ENCODE measurements around the gene DCHS1. TPM values are rescaled to one million over a fixed set of nuclear protein-coding genes. Genes with fewer than 3 reads are reported as not detected.

DCHS1 gene
- total RNA-seq, 2 donors from 2014 or later = 11.2 to 17.4 TPM

DNA sequence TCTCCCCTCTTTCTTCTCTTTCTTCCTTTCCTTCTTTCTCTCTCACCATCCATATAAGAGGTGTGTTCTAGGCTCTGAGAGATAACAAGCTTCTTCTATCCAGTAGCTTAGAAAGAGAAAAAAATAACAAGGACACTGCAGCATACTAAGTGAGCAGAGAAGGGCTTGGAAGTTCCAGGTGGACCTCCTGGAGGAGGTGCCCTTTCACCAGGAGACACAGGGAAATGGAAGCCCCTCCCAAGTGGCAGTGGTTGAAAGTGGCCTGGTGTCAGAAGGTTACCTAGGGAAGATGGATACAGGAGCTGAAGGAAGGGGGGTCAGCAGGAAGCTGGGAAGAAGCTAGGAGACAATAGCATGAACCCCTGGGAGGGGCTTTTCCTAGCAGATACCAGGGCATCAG is 5.5 kb downstream of the DCHS1 start:
- no peak for DNase-seq (ENCODE audit: low spot score)
- H3K27me3 ChIP-seq (replicated peaks; ENCODE audit: insufficient read depth) = no peaks in the 10 kb centered on the region
- intact Hi-C loops (cut with DNase I) = no loop called here
- H3K27ac ChIP-seq = no peak overlapping the region
- no peak overlapping the region for H3K4me3 ChIP-seq
- no peaks in the 10 kb centered on the region for H3K9me3 ChIP-seq
- no peaks in the 10 kb centered on the region for H3K4me1 ChIP-seq (replicated peaks)
- H3K36me3 ChIP-seq = no peaks in the 10 kb centered on the region
- TF ChIP-seq POLR2AphosphoS5 (IDR thresholded peaks at IDR 0.05) (no peak), POLR2A (IDR thresholded peaks at IDR 0.05) (no peak)
- TF ChIP-seq, protein P1, sequence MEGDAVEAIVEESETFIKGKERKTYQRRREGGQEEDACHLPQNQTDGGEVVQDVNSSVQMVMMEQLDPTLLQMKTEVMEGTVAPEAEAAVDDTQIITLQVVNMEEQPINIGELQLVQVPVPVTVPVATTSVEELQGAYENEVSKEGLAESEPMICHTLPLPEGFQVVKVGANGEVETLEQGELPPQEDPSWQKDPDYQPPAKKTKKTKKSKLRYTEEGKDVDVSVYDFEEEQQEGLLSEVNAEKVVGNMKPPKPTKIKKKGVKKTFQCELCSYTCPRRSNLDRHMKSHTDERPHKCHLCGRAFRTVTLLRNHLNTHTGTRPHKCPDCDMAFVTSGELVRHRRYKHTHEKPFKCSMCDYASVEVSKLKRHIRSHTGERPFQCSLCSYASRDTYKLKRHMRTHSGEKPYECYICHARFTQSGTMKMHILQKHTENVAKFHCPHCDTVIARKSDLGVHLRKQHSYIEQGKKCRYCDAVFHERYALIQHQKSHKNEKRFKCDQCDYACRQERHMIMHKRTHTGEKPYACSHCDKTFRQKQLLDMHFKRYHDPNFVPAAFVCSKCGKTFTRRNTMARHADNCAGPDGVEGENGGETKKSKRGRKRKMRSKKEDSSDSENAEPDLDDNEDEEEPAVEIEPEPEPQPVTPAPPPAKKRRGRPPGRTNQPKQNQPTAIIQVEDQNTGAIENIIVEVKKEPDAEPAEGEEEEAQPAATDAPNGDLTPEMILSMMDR (IDR thresholded peaks at IDR 0.05) = no peak

DNA sequence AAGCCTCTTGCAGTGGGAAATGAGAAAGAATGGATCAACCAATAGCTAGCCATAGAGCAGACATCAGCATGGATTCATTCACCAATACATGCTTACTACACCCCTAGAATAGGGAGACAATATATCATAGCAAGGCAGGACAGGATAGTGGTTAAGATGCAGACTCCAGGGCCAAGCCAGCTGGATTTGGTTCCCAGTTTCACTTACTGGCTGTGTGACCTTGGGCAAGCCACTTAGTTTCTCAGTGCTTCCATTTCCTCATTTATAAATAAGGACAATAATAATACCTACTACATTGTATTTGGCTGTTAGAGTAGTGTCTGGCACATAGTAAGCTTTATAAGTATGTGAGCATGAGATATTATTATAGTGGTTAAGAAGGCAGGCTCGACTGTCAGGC is 7.1 kb downstream of the DCHS1 start:
- Histone ChIP-seq H3K4me1 (replicated peaks) (no peaks in the 10 kb centered on the region), H3K27me3 (replicated peaks; ENCODE audit: insufficient read depth) (no peaks in the 10 kb centered on the region), H3K36me3 (no peaks in the 10 kb centered on the region), H3K27ac (no peak overlapping the region), H3K4me3 (no peak overlapping the region), H3K9me3 (no peaks in the 10 kb centered on the region)
- no peak for DNase-seq (ENCODE audit: low spot score)
- WGBS = 70% methylated on average over 1 of the region's 1 CpG
- intact Hi-C loops (cut with DNase I) = no loop called here
- TF ChIP-seq, protein P1 (IDR thresholded peaks at IDR 0.05) = no peak
- TF ChIP-seq POLR2A (IDR thresholded peaks at IDR 0.05) = no peak
- no peak for TF ChIP-seq POLR2AphosphoS5 (IDR thresholded peaks at IDR 0.05)

DNA sequence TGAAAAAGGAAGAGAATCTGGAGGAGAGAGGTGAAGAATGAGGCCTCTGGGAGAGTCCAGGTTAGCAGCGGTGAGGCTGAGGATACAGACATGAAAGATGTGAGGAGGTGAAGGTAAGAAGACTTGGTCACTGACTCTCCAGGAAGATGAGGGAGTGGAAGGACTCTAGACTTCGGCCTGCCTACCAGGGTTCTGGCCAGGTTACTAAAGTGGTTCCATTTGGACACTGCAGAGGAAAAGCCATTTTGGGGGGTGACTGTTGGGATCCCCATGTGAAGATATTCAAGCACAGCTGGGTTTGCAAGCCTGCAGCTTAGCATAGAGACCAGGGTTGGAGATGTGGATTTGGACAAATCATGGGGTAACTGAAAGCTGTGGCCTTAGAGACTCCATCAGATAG is 7.8 kb downstream of the DCHS1 start:
- Histone ChIP-seq H3K27me3 (replicated peaks; ENCODE audit: insufficient read depth) (no peaks in the 10 kb centered on the region), H3K4me1 (replicated peaks) (no peaks in the 10 kb centered on the region), H3K36me3 (no peaks in the 10 kb centered on the region), H3K4me3 (no peak overlapping the region), H3K9me3 (no peaks in the 10 kb centered on the region), H3K27ac (peak overlapping the region in 1 of 2 donors; percentile 57)
- DNase-seq (ENCODE audit: low spot score) = no peak
- 92% methylated on average over 2 of the region's 2 CpGs for WGBS
- intact Hi-C loops (cut with DNase I) = no loop called here
- TF ChIP-seq, protein P1 (IDR thresholded peaks at IDR 0.05) = no peak
- TF ChIP-seq POLR2AphosphoS5 (IDR thresholded peaks at IDR 0.05) = no peak
- no peak for TF ChIP-seq POLR2A (IDR thresholded peaks at IDR 0.05)

DNA sequence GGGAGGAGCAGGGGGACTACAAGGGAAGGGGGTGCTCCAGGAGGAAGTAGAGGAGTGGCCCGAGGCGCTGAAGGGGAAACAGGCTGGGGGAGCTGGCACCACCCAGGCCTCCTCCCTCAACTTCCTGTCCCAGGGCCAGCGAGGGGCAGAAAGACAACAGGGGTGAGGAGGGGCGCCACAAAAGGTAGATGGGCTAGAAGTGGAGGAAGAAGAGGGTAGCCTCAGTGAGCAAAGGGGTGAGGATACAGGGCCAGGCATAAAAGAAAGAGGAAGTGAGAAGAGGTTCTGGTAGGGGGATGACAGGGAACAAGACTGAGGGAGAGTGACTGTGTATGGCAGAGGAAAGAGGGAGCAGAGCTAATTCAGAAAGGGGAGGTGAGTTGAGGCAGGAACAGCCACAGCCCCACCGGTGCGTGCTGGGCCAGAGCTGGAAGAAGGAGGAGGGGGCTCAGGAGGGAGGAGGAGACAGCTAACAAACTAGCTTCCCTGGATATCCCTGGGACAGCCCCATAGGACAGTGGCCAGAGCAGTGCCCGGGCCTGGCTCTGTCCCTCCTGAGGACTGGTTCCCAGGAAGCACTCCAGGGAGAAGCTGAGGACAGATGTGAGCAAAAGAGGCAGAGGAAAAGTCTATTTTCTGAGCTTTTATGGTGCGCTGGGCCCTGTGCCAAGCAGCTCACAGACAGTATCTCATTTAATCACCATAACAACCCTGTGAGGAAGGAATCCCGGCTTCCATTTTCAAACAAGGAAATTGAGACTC is 8.5 kb downstream of the DCHS1 start:
- Histone ChIP-seq H3K36me3 (no peaks in the 10 kb centered on the region), H3K4me1 (replicated peaks) (no peaks in the 10 kb centered on the region), H3K27me3 (replicated peaks; ENCODE audit: insufficient read depth) (no peaks in the 10 kb centered on the region), H3K9me3 (no peaks in the 10 kb centered on the region), H3K27ac (peak overlapping the region; percentile 53 to 57), H3K4me3 (no peak overlapping the region)
- 41% methylated on average over 9 of the region's 9 CpGs for WGBS
- no peak for DNase-seq (ENCODE audit: low spot score)
- intact Hi-C loops (cut with DNase I) = no loop called here
- TF ChIP-seq POLR2A (IDR thresholded peaks at IDR 0.05) (no peak), POLR2AphosphoS5 (IDR thresholded peaks at IDR 0.05) (no peak)
- TF ChIP-seq, protein P1 (IDR thresholded peaks at IDR 0.05) = no peak

DNA sequence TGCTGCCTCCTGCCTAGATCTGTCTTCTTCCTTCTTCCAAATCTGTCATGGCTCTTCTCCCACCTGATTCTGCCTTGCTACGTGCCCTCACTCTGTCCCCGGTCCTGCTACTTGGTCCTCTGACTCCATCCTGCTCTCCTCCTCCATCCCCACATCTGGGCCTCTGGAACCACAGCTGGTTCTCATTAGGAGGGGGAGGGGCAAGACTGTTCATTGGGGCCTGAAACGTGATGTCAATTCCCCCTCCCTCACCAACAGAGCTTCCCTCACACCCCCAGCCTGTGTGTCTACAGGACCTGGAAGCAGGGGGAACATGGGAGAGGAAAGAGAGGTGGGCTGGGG is 9.1 kb downstream of the DCHS1 start:
- DNase-seq (ENCODE audit: low spot score) = no peak
- Histone ChIP-seq H3K4me1 (replicated peaks) (no peaks in the 10 kb centered on the region), H3K36me3 (no peaks in the 10 kb centered on the region), H3K27ac (peak overlapping the region; percentile 53 to 57), H3K9me3 (no peaks in the 10 kb centered on the region), H3K4me3 (no peak overlapping the region), H3K27me3 (replicated peaks; ENCODE audit: insufficient read depth) (no peaks in the 10 kb centered on the region)
- WGBS = 40% methylated on average over 3 of the region's 3 CpGs
- no peak for TF ChIP-seq POLR2A (IDR thresholded peaks at IDR 0.05)
- TF ChIP-seq POLR2AphosphoS5 (IDR thresholded peaks at IDR 0.05) = no peak
- TF ChIP-seq, protein P1 (IDR thresholded peaks at IDR 0.05) = no peak
- intact Hi-C loops (cut with DNase I) = no loop called here
